Hindlimb muscle (tissue), 1 donor: ENCODE results near the gene COL20A1. TPM values are rescaled to one million over a fixed set of nuclear protein-coding genes. Genes with fewer than 3 reads are reported as not detected.

Source experiments
- DNase-seq: peaks from one replicate; pipeline ENCODE4 v3.0.0-alpha.2; 2013
- polyA plus RNA-seq: library from polyadenylated mRNA; unstranded; fragments of 120-200 nt; gene quantifications from one replicate; pipeline ENCODE4 v1.2.1, GENCODE V29; 2013; ENCODE audit not compliant: insufficient read length

COL20A1 gene
- polyA plus RNA-seq, 1 donor: 6.2 TPM

- DNase-seq: no peak
Observed at GRCh38 chr20:63350597-63351325, 57.8 kb downstream of the COL20A1 start.

- no peak for DNase-seq
Observed at GRCh38 chr20:63351326-63351700, 58.3 kb downstream of the COL20A1 start.

- peak; percentile 45 for DNase-seq
Observed at GRCh38 chr20:63351811-63352591, 59.0 kb downstream of the COL20A1 start.

GRCh38 chr20:63352811-63353221 is 59.8 kb downstream of the COL20A1 start:
- no peak for DNase-seq

- DNase-seq: no peak
Observed at GRCh38 chr20:63354636-63355350, 61.8 kb downstream of the COL20A1 start.

GRCh38 chr20:63355781-63356295 is 62.9 kb downstream of the COL20A1 start:
- DNase-seq: no peak

GRCh38 chr20:63356511-63356910 is 63.5 kb downstream of the COL20A1 start:
- DNase-seq: no peak

GRCh38 chr20:63356931-63357879 is 64.2 kb downstream of the COL20A1 start:
- DNase-seq: no peak

GRCh38 chr20:63357921-63358905 is 65.2 kb downstream of the COL20A1 start:
- no peak for DNase-seq

GRCh38 chr20:63359164-63359934 is 66.4 kb downstream of the COL20A1 start:
- no peak for DNase-seq

GRCh38 chr20:63359937-63360849 is 67.2 kb downstream of the COL20A1 start:
- DNase-seq: no peak

- no peak for DNase-seq
Observed at GRCh38 chr20:63360850-63361518, 68.0 kb downstream of the COL20A1 start, which contains the start of gene CHRNA4. Gene CHRNA4 (minus strand): TSS chr20:63361349. CDS start chr20:63361165, 184 bp downstream.

GRCh38 chr20:63361519-63362435 is 68.8 kb downstream of the COL20A1 start:
- DNase-seq: no peak

GRCh38 chr20:63362436-63363009 is 69.5 kb downstream of the COL20A1 start:
- DNase-seq: no peak

GRCh38 chr20:63363013-63363957 is 70.3 kb downstream of the COL20A1 start:
- DNase-seq: no peak
